ENCODE results near the gene AKAP6. TPM values are rescaled to one million over a fixed set of nuclear protein-coding genes. Genes with fewer than 3 reads are reported as not detected.

The AKAP6 gene
- total and polyA plus RNA-seq, 2 of the 8 experiments (the other 6 are each of a cell fraction or from before 2014, with no cell fraction given), result 0.09 to 0.89 TPM

- Histone ChIP-seq H2BK20ac (ENCODE audit: low read length) (no peak overlapping the region), H3K23ac (ENCODE audit: insufficient read length) (no peak overlapping the region), H2BK15ac (ENCODE audit: low read length) (no peak overlapping the region), H3K4ac (replicated peaks; ENCODE audit: insufficient read length, low read depth, low read length) (no peak overlapping the region), H3K9me3 (ENCODE audit: insufficient read depth in 2 of 2, low read depth in 1 of 2, low read length in 1 of 2) (no peaks in the 10 kb centered on the region), H4K91ac (replicated peaks; ENCODE audit: insufficient read length, low read length) (no peak overlapping the region), H3K4me2 (ENCODE audit: insufficient read depth in 1 of 2, low read depth in 2 of 2, low read length in 2 of 2) (no peak overlapping the region), H2BK5ac (ENCODE audit: low read depth, low read length) (no peak overlapping the region), H3K56ac (replicated peaks; ENCODE audit: insufficient read length, low read depth, low read length) (no peak overlapping the region), H4K5ac (ENCODE audit: insufficient read length, low read depth, low read length) (no peak overlapping the region), H2AK5ac (ENCODE audit: low read depth, low read length) (no peak overlapping the region), H3K27ac (ENCODE audit: low read depth, low read length) (no peak overlapping the region), H3K9ac (replicated peaks in 1 of 4; ENCODE audit: extremely low read depth in 1 of 4, low read depth in 3 of 4, low read length in 3 of 4) (no peak overlapping the region), H3K4me1 (replicated peaks in 1 of 4; ENCODE audit: control insufficient read depth in 3 of 4, insufficient read depth in 4 of 4, low read length in 3 of 4) (no peaks in the 10 kb centered on the region), H3K23me2 (ENCODE audit: low read depth, low read length) (no peaks in the 10 kb centered on the region), H2BK120ac (replicated peaks; ENCODE audit: low read depth, low read length) (no peak overlapping the region), H3K36me3 (ENCODE audit: control insufficient read depth in 2 of 4, insufficient read depth in 4 of 4, low read length in 3 of 4) (no peaks in the 10 kb centered on the region), H3K14ac (ENCODE audit: insufficient read length) (no peak overlapping the region), H3K4me3 (ENCODE audit: extremely low read depth in 1 of 4, insufficient read depth in 2 of 4, low read depth in 3 of 4, low read length in 4 of 4) (no peak overlapping the region), H4K20me1 (replicated peaks in 1 of 2; ENCODE audit: control insufficient read depth in 1 of 2, insufficient read depth in 2 of 2, low read length in 2 of 2) (no peaks in the 10 kb centered on the region), H3K27me3 (replicated peaks in 1 of 4; ENCODE audit: control insufficient read depth in 3 of 4, extremely low read depth in 1 of 4, insufficient read depth in 3 of 4, low read length in 3 of 4) (peaks cover 0 to 1% (median 0%) of the 10 kb centered on the region in 4 experiments; a peak in 1 of 7 replicates), H2AFZ (ENCODE audit: low read length) (0 out of 2 replicates have a peak overlapping the region, but pooled peaks have one; percentile 40), H3K79me2 (ENCODE audit: control insufficient read depth in 1 of 2, insufficient read depth in 2 of 2, low read length in 2 of 2) (no peaks in the 10 kb centered on the region), H4K8ac (ENCODE audit: extremely low read depth, insufficient read depth, low read length) (no peak overlapping the region), H3K79me1 (ENCODE audit: low read depth, low read length) (no peaks in the 10 kb centered on the region), H2BK12ac (ENCODE audit: low read depth, low read length) (no peak overlapping the region), H3K18ac (ENCODE audit: extremely low read depth, low read length) (no peak overlapping the region)
- WGBS, 2 experiments (ENCODE audit: extremely low coverage in 1 of 2, insufficient coverage in 1 of 2, insufficient read length in 1 of 2, insufficient replicate concordance in 2 of 2, low coverage in 1 of 2, low lambda C conversion rate in 2 of 2, missing lambda C conversion rate in 1 of 2), result 86% methylated on average over 3 of the region's 3 CpGs; no CpG with 5 or more reads in 1 of the 2 experiments
- no peak for DNase-seq (ENCODE audit: low read depth in 1 of 2, low spot score in 2 of 2)
- no peak for FAIRE-seq
- no peak for TF ChIP-seq HDAC2 (IDR thresholded peaks at IDR 0.05; ENCODE audit: borderline replicate concordance in 1 of 2, low read depth in 2 of 2, low read length in 2 of 2)
- no peak for TF ChIP-seq MAX (IDR thresholded peaks at IDR 0.05)
- TF ChIP-seq SRF (IDR thresholded peaks at IDR 0.05; ENCODE audit: low read depth, low read length), result no peak
- TF ChIP-seq E2F6 (IDR thresholded peaks at IDR 0.05), result no peak
- no peak for TF ChIP-seq SIN3A (conservative IDR thresholded peaks at IDR 0.05 in 1 of 2, IDR thresholded peaks at IDR 0.05 in 1 of 2; ENCODE audit: low read depth in 1 of 2, low read length in 2 of 2)
- no peak for TF ChIP-seq FOSL1 (IDR thresholded peaks at IDR 0.05; ENCODE audit: insufficient read depth, low read depth, low read length)
- no peak for TF ChIP-seq KDM4A (IDR thresholded peaks at IDR 0.05; ENCODE audit: low read depth, low read length, severe bottlenecking)
- no peak for TF ChIP-seq MAFK (IDR thresholded peaks at IDR 0.05; ENCODE audit: low read depth, low read length)
- no peak for TF ChIP-seq SUZ12 (IDR thresholded peaks at IDR 0.05; ENCODE audit: low read length)
- no peak for TF ChIP-seq SIRT6 (IDR thresholded peaks at IDR 0.05; ENCODE audit: low read length)
- ChIA-PET POLR2A (ENCODE audit: partially characterized antibody) (no interaction called here), CTCF (ENCODE audit: partially characterized antibody) (interaction anchor here (0.6 to 1.2 kb wide), 4 partner anchors 10 to 46 kb away, joined by 3 to 5 read pairs (median 4); no protein-coding TSS in a partner anchor)
Measured at GRCh38 chr14:32542507-32542906, 213.4 kb downstream of the AKAP6 start.
